ENCODE data around the gene DLG2.

- TF ChIP-seq, protein P1, sequence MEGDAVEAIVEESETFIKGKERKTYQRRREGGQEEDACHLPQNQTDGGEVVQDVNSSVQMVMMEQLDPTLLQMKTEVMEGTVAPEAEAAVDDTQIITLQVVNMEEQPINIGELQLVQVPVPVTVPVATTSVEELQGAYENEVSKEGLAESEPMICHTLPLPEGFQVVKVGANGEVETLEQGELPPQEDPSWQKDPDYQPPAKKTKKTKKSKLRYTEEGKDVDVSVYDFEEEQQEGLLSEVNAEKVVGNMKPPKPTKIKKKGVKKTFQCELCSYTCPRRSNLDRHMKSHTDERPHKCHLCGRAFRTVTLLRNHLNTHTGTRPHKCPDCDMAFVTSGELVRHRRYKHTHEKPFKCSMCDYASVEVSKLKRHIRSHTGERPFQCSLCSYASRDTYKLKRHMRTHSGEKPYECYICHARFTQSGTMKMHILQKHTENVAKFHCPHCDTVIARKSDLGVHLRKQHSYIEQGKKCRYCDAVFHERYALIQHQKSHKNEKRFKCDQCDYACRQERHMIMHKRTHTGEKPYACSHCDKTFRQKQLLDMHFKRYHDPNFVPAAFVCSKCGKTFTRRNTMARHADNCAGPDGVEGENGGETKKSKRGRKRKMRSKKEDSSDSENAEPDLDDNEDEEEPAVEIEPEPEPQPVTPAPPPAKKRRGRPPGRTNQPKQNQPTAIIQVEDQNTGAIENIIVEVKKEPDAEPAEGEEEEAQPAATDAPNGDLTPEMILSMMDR (IDR thresholded peaks at IDR 0.05; ENCODE audit: insufficient read depth, low read depth, low read length), result no peak
- no peak for TF ChIP-seq EZH2 (IDR thresholded peaks at IDR 0.05; ENCODE audit: insufficient read depth, low read length)
Measured at GRCh38 chr11:84929738-84930137, 697.4 kb downstream of the DLG2 start.
